Measurements from ENCODE around the gene AFAP1.

DNA sequence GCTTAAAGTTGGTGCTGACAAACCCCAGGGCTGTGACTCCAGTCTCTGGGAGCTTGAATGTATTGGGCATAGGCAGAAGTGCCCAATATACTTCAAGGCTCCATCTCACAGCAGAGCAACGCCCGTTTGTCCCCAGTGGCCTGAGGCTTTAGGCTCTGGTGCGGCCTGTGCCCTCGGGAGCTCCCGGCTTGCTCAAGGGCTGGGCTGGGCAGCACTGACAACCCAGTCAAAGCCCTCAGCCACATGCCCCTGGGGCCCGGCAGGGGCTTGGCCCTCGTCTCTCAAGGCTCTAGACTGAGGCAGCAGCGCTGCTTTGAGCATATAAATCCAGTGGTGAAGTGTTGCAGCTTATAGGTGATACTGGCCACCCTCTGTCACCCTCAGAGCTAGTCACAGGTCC is 203.7 kb downstream of the AFAP1 start:
- no peak for TF ChIP-seq EZH2 (IDR thresholded peaks at IDR 0.05; ENCODE audit: low read length, unreplicated experiment)
- TF ChIP-seq, protein P1, sequence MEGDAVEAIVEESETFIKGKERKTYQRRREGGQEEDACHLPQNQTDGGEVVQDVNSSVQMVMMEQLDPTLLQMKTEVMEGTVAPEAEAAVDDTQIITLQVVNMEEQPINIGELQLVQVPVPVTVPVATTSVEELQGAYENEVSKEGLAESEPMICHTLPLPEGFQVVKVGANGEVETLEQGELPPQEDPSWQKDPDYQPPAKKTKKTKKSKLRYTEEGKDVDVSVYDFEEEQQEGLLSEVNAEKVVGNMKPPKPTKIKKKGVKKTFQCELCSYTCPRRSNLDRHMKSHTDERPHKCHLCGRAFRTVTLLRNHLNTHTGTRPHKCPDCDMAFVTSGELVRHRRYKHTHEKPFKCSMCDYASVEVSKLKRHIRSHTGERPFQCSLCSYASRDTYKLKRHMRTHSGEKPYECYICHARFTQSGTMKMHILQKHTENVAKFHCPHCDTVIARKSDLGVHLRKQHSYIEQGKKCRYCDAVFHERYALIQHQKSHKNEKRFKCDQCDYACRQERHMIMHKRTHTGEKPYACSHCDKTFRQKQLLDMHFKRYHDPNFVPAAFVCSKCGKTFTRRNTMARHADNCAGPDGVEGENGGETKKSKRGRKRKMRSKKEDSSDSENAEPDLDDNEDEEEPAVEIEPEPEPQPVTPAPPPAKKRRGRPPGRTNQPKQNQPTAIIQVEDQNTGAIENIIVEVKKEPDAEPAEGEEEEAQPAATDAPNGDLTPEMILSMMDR (conservative IDR thresholded peaks at IDR 0.05; ENCODE audit: low read depth, low read length) = no peak
